HEK293 (cell line): ENCODE data around the gene C16orf74.

Experiments
- BCL11B ChIP-seq: fragments of 450-650 bp; formaldehyde crosslinking; IDR thresholded peaks from 2 replicates; pipeline ENCODE4 v1.5.1; 2016; ENCODE audit warnings: low read depth, missing biosample characterization, missing genetic modification characterization
- EGR2 ChIP-seq: fragments of 450-650 bp; formaldehyde crosslinking; IDR thresholded peaks from 2 replicates; pipeline ENCODE4 v1.5.1; 2016; ENCODE audit warnings: low read depth, missing biosample characterization, missing genetic modification characterization
- GFI1B ChIP-seq: fragments of 450-650 bp; formaldehyde crosslinking; IDR thresholded peaks from 2 replicates; pipeline ENCODE4 v1.5.1; 2016; ENCODE audit warnings: missing biosample characterization, missing genetic modification characterization
- GLIS1 ChIP-seq: fragments of 450-650 bp; formaldehyde crosslinking; IDR thresholded peaks from 2 replicates; pipeline ENCODE4 v1.5.1; 2016; ENCODE audit warnings: missing biosample characterization, missing genetic modification characterization
- IKZF3 ChIP-seq: fragments of 450-650 bp; IDR thresholded peaks from 2 replicates; pipeline ENCODE4 v1.5.0; 2018; ENCODE audit warnings: missing biosample characterization, mild to moderate bottlenecking, missing genetic modification characterization, moderate library complexity
- KLF1 ChIP-seq: fragments of 450-650 bp; formaldehyde crosslinking; IDR thresholded peaks from 2 replicates; pipeline ENCODE4 v1.5.1; 2016; ENCODE audit warnings: missing biosample characterization, missing genetic modification characterization
- KLF16 ChIP-seq: fragments of 450-650 bp; formaldehyde crosslinking; IDR thresholded peaks from 2 replicates; pipeline ENCODE4 v1.5.1; 2017; ENCODE audit warnings: missing biosample characterization, missing genetic modification characterization
- MZF1 ChIP-seq: fragments of 450-650 bp; formaldehyde crosslinking; IDR thresholded peaks from 2 replicates; pipeline ENCODE4 v1.5.1; 2017; ENCODE audit warnings: missing biosample characterization, missing genetic modification characterization, borderline replicate concordance
- RBAK ChIP-seq: fragments of 450-650 bp; formaldehyde crosslinking; IDR thresholded peaks from 2 replicates; pipeline ENCODE4 v1.5.1; 2016; ENCODE audit warnings: missing biosample characterization, missing genetic modification characterization
- SALL2 ChIP-seq: fragments of 450-650 bp; formaldehyde crosslinking; IDR thresholded peaks from 2 replicates; pipeline ENCODE4 v1.5.0; 2017; ENCODE audit warnings: missing biosample characterization, mild to moderate bottlenecking, missing genetic modification characterization, borderline replicate concordance
- SCRT2 ChIP-seq: fragments of 450-650 bp; formaldehyde crosslinking; IDR thresholded peaks from 2 replicates; pipeline ENCODE4 v1.5.1; 2016; ENCODE audit warnings: missing biosample characterization, missing genetic modification characterization
- SP7 ChIP-seq: fragments of 450-650 bp; formaldehyde crosslinking; IDR thresholded peaks from 2 replicates; pipeline ENCODE4 v1.5.1; 2016; ENCODE audit warnings: missing biosample characterization, missing genetic modification characterization
- TCF7L2 ChIP-seq: IDR thresholded peaks from 2 replicates; pipeline ENCODE4 v1.6.1; 2011; ENCODE audit warnings: low read depth, mild to moderate bottlenecking, inconsistent platforms, low read length, moderate library complexity, borderline replicate concordance
- WT1 ChIP-seq: fragments of 450-650 bp; formaldehyde crosslinking; IDR thresholded peaks from 2 replicates; pipeline ENCODE4 v1.5.1; 2016; ENCODE audit warnings: missing biosample characterization, missing genetic modification characterization
- ZBTB17 ChIP-seq: fragments of 450-650 bp; formaldehyde crosslinking; IDR thresholded peaks from 2 replicates; pipeline ENCODE4 v1.5.1; 2016; ENCODE audit warnings: missing biosample characterization, missing genetic modification characterization
- ZBTB7A ChIP-seq: fragments of 450-650 bp; formaldehyde crosslinking; IDR thresholded peaks from 2 replicates; pipeline ENCODE4 v1.5.1; 2016; ENCODE audit warnings: low read depth, missing biosample characterization, missing genetic modification characterization
- ZFHX2 ChIP-seq: fragments of 450-650 bp; formaldehyde crosslinking; conservative IDR thresholded peaks from 2 replicates; pipeline ENCODE4 v1.5.1; 2016; ENCODE audit warnings: missing biosample characterization, missing genetic modification characterization
- ZIC2 ChIP-seq: fragments of 450-650 bp; formaldehyde crosslinking; IDR thresholded peaks from 2 replicates; pipeline ENCODE4 v1.5.1; 2016; ENCODE audit warnings: missing biosample characterization, missing genetic modification characterization
- ZNF174 ChIP-seq: fragments of 450-650 bp; formaldehyde crosslinking; IDR thresholded peaks from 2 replicates; pipeline ENCODE4 v1.5.0; 2017; ENCODE audit warnings: missing biosample characterization, mild to moderate bottlenecking, missing genetic modification characterization
- ZNF248 ChIP-seq: fragments of 450-650 bp; formaldehyde crosslinking; IDR thresholded peaks from 2 replicates; pipeline ENCODE4 v1.5.1; 2017; ENCODE audit warnings: missing biosample characterization, missing genetic modification characterization
- ZNF311 ChIP-seq: fragments of 450-650 bp; formaldehyde crosslinking; IDR thresholded peaks from 2 replicates; pipeline ENCODE4 v1.5.1; 2017; ENCODE audit warnings: missing biosample characterization, missing genetic modification characterization, borderline replicate concordance
- ZNF350 ChIP-seq: fragments of 450-650 bp; formaldehyde crosslinking; IDR thresholded peaks from 2 replicates; pipeline ENCODE4 v1.5.0; 2017; ENCODE audit warnings: missing biosample characterization, mild to moderate bottlenecking, missing genetic modification characterization
- ZNF423 ChIP-seq: fragments of 450-650 bp; formaldehyde crosslinking; IDR thresholded peaks from 2 replicates; pipeline ENCODE4 v1.5.1; 2016; ENCODE audit warnings: missing biosample characterization, missing genetic modification characterization
- ZNF433 ChIP-seq: fragments of 450-650 bp; formaldehyde crosslinking; IDR thresholded peaks from 2 replicates; pipeline ENCODE4 v1.5.1; 2016; ENCODE audit warnings: missing biosample characterization, missing genetic modification characterization, low read depth
- ZNF514 ChIP-seq: fragments of 450-650 bp; formaldehyde crosslinking; IDR thresholded peaks from 2 replicates; pipeline ENCODE4 v1.5.1; 2016; ENCODE audit warnings: missing biosample characterization, missing genetic modification characterization
- ZNF549 ChIP-seq: fragments of 450-650 bp; IDR thresholded peaks from 2 replicates; pipeline ENCODE4 v1.5.1; 2018; ENCODE audit warnings: missing biosample characterization, missing genetic modification characterization, mild to moderate bottlenecking, inconsistent platforms, moderate library complexity
- ZNF654 ChIP-seq: fragments of 450-650 bp; formaldehyde crosslinking; IDR thresholded peaks from 2 replicates; pipeline ENCODE4 v1.5.1; 2016; ENCODE audit warnings: low read depth, missing biosample characterization, missing genetic modification characterization
- ZNF660 ChIP-seq: fragments of 450-650 bp; IDR thresholded peaks from 2 replicates; pipeline ENCODE4 v1.5.1; 2018; ENCODE audit warnings: missing biosample characterization, mild to moderate bottlenecking, missing genetic modification characterization
- ZNF707 ChIP-seq: fragments of 450-650 bp; formaldehyde crosslinking; IDR thresholded peaks from 2 replicates; pipeline ENCODE4 v1.5.1; 2016; ENCODE audit warnings: missing biosample characterization, missing genetic modification characterization
- ZNF747 ChIP-seq: fragments of 450-650 bp; formaldehyde crosslinking; IDR thresholded peaks from 2 replicates; pipeline ENCODE4 v1.5.1; 2016; ENCODE audit warnings: missing biosample characterization, missing genetic modification characterization
- ZNF785 ChIP-seq: fragments of 450-650 bp; formaldehyde crosslinking; IDR thresholded peaks from 2 replicates; pipeline ENCODE4 v1.5.1; 2016; ENCODE audit warnings: missing biosample characterization, missing genetic modification characterization
- ZSCAN5A ChIP-seq: fragments of 450-650 bp; formaldehyde crosslinking; IDR thresholded peaks from 2 replicates; pipeline ENCODE4 v1.5.1; 2016; ENCODE audit warnings: missing biosample characterization, missing genetic modification characterization
- ZXDB ChIP-seq: fragments of 450-650 bp; formaldehyde crosslinking; IDR thresholded peaks from 2 replicates; pipeline ENCODE4 v1.5.1; 2016; ENCODE audit warnings: missing biosample characterization, missing genetic modification characterization
- TF ChIP-seq, protein P1 (sequence below): sonication (generic); formaldehyde crosslinking; IDR thresholded peaks from 2 replicates; pipeline ENCODE4 v1.8.1; 2022; ENCODE audit warnings: mild to moderate bottlenecking, moderate library complexity, missing genetic modification reagents
- TF ChIP-seq, protein P2 (sequence below): fragments of 450-650 bp; formaldehyde crosslinking; IDR thresholded peaks from 2 replicates; pipeline ENCODE4 v1.5.1; 2016; ENCODE audit warnings: missing biosample characterization, missing genetic modification characterization, borderline replicate concordance

The C16orf74 gene

GRCh38 chr16:85759631-85760419 is 8.9 kb upstream of the C16orf74 start (continued):
- TF ChIP-seq ZNF350 (tag by site-specific recombination) = no peak
- TF ChIP-seq SALL2 (tag by site-specific recombination) = no peak
- no peak for TF ChIP-seq ZNF785
- no peak for TF ChIP-seq KLF16
- TF ChIP-seq ZNF707 (tag by site-specific recombination) = no peak
- TF ChIP-seq KLF1 (tag by site-specific recombination) = no peak
- peak; percentile 38; the same call in 1 of the 2 replicates for TF ChIP-seq ZXDB (tag by site-specific recombination)
- no peak for TF ChIP-seq GFI1B
- TF ChIP-seq ZSCAN5A (tag by site-specific recombination) = no peak
- no peak for TF ChIP-seq IKZF3 (tag by site-specific recombination)
- no peak for TF ChIP-seq ZIC2 (tag by site-specific recombination)
- TF ChIP-seq, protein P1, sequence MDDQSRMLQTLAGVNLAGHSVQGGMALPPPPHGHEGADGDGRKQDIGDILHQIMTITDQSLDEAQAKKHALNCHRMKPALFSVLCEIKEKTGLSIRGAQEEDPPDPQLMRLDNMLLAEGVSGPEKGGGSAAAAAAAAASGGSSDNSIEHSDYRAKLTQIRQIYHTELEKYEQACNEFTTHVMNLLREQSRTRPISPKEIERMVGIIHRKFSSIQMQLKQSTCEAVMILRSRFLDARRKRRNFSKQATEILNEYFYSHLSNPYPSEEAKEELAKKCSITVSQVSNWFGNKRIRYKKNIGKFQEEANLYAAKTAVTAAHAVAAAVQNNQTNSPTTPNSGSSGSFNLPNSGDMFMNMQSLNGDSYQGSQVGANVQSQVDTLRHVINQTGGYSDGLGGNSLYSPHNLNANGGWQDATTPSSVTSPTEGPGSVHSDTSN (CRISPR knock-in tag) = no peak
- TF ChIP-seq ZNF248 (tag by site-specific recombination) = no peak
- no peak for TF ChIP-seq ZNF660 (tag by site-specific recombination)
- TF ChIP-seq, protein P2, sequence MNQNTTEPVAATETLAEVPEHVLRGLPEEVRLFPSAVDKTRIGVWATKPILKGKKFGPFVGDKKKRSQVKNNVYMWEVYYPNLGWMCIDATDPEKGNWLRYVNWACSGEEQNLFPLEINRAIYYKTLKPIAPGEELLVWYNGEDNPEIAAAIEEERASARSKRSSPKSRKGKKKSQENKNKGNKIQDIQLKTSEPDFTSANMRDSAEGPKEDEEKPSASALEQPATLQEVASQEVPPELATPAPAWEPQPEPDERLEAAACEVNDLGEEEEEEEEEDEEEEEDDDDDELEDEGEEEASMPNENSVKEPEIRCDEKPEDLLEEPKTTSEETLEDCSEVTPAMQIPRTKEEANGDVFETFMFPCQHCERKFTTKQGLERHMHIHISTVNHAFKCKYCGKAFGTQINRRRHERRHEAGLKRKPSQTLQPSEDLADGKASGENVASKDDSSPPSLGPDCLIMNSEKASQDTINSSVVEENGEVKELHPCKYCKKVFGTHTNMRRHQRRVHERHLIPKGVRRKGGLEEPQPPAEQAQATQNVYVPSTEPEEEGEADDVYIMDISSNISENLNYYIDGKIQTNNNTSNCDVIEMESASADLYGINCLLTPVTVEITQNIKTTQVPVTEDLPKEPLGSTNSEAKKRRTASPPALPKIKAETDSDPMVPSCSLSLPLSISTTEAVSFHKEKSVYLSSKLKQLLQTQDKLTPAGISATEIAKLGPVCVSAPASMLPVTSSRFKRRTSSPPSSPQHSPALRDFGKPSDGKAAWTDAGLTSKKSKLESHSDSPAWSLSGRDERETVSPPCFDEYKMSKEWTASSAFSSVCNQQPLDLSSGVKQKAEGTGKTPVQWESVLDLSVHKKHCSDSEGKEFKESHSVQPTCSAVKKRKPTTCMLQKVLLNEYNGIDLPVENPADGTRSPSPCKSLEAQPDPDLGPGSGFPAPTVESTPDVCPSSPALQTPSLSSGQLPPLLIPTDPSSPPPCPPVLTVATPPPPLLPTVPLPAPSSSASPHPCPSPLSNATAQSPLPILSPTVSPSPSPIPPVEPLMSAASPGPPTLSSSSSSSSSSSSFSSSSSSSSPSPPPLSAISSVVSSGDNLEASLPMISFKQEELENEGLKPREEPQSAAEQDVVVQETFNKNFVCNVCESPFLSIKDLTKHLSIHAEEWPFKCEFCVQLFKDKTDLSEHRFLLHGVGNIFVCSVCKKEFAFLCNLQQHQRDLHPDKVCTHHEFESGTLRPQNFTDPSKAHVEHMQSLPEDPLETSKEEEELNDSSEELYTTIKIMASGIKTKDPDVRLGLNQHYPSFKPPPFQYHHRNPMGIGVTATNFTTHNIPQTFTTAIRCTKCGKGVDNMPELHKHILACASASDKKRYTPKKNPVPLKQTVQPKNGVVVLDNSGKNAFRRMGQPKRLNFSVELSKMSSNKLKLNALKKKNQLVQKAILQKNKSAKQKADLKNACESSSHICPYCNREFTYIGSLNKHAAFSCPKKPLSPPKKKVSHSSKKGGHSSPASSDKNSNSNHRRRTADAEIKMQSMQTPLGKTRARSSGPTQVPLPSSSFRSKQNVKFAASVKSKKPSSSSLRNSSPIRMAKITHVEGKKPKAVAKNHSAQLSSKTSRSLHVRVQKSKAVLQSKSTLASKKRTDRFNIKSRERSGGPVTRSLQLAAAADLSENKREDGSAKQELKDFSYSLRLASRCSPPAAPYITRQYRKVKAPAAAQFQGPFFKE = no peak
- TF ChIP-seq ZNF654 = peak; percentile 27; the same call in 1 of the 2 replicates
- no peak for TF ChIP-seq ZNF423 (tag by site-specific recombination)
- no peak for TF ChIP-seq ZBTB7A
- TF ChIP-seq SCRT2 = no peak
- TF ChIP-seq MZF1 (tag by site-specific recombination) = no peak
- TF ChIP-seq ZBTB17 (tag by site-specific recombination) = no peak
- TF ChIP-seq EGR2 (tag by site-specific recombination) = peak; percentile 60
- no peak for TF ChIP-seq ZNF549 (tag by site-specific recombination)
- TF ChIP-seq ZNF311 (tag by site-specific recombination) = no peak
- no peak for TF ChIP-seq GLIS1 (tag by site-specific recombination)
- TF ChIP-seq WT1 (tag by site-specific recombination) = no peak
- TF ChIP-seq ZNF514 (tag by site-specific recombination) = no peak
- TF ChIP-seq TCF7L2 = no peak
- no peak for TF ChIP-seq ZNF174 (tag by site-specific recombination)
- TF ChIP-seq BCL11B (tag by site-specific recombination) = no peak
- TF ChIP-seq SP7 (tag by site-specific recombination) = no peak
- TF ChIP-seq ZNF747 = no peak
- no peak for TF ChIP-seq ZNF433 (tag by site-specific recombination)
- no peak for TF ChIP-seq RBAK (tag by site-specific recombination)
- peak; percentile 73 for TF ChIP-seq ZFHX2
